Uterus (tissue), 2 donors: ENCODE measurements around the gene CTXN1.

Experiments
- POLR2A ChIP-seq, 2 donors: fragments of 450-650 bp; IDR thresholded peaks; one replicate each; pipeline ENCODE4 v1.6.1; 2016; ENCODE audit warnings: antibody characterized with exemption in 2 of 2, mild to moderate bottlenecking in 1 of 2, moderate library complexity in 1 of 2
- TF ChIP-seq, protein P1 (sequence below), 4 experiments: fragments of 200-600 bp in 2 of 4; fragments of 450-650 bp in 2 of 4; sonication (generic) in 2 of 4; IDR thresholded peaks; one replicate each; pipeline ENCODE4 v1.5.1; 2016 to 2019; ENCODE audit warnings: antibody characterized with exemption in 4 of 4, mild to moderate bottlenecking in 2 of 4, moderate library complexity in 1 of 4

- TF ChIP-seq, protein P1, sequence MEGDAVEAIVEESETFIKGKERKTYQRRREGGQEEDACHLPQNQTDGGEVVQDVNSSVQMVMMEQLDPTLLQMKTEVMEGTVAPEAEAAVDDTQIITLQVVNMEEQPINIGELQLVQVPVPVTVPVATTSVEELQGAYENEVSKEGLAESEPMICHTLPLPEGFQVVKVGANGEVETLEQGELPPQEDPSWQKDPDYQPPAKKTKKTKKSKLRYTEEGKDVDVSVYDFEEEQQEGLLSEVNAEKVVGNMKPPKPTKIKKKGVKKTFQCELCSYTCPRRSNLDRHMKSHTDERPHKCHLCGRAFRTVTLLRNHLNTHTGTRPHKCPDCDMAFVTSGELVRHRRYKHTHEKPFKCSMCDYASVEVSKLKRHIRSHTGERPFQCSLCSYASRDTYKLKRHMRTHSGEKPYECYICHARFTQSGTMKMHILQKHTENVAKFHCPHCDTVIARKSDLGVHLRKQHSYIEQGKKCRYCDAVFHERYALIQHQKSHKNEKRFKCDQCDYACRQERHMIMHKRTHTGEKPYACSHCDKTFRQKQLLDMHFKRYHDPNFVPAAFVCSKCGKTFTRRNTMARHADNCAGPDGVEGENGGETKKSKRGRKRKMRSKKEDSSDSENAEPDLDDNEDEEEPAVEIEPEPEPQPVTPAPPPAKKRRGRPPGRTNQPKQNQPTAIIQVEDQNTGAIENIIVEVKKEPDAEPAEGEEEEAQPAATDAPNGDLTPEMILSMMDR (IDR thresholded peaks at IDR 0.05): no peak
- no peak for TF ChIP-seq POLR2A (IDR thresholded peaks at IDR 0.05)
Measured at GRCh38 chr19:7971553-7972520, 45.9 kb upstream of the CTXN1 start.
